IMR-90 (cell line): Measurements from ENCODE around the gene SPATS2L.

Experiments used
- CEBPB ChIP-seq: IDR thresholded peaks from 2 replicates; pipeline ENCODE4 v1.6.1; 2012; ENCODE audit warnings: low read depth, low read length, improper control_type of control experiment
- CTCF ChIP-seq: conservative IDR thresholded peaks from 2 replicates; pipeline ENCODE4 v1.5.1; 2012; ENCODE audit warnings: mild to moderate bottlenecking, low read depth, low read length, improper control_type of control experiment
- ELK1 ChIP-seq: fragments of 150-350 bp; IDR thresholded peaks from 2 replicates; pipeline ENCODE4 v1.6.1; 2016; ENCODE audit warnings: low read depth, mild to moderate bottlenecking, low read length, moderate library complexity, borderline replicate concordance
- FOS ChIP-seq: fragments of 150-350 bp; IDR thresholded peaks from 2 replicates; pipeline ENCODE4 v1.6.1; 2016; ENCODE audit warnings: low read depth, low read length
- MAFK ChIP-seq: IDR thresholded peaks from 2 replicates; pipeline ENCODE4 v1.6.1; 2012; ENCODE audit warnings: low read depth, low read length, improper control_type of control experiment
- MAZ ChIP-seq: IDR thresholded peaks from 2 replicates; pipeline ENCODE4 v1.6.1; 2012; ENCODE audit warnings: low read depth, mild to moderate bottlenecking, low read length, improper control_type of control experiment, moderate library complexity, borderline replicate concordance
- MXI1 ChIP-seq: IDR thresholded peaks from 2 replicates; pipeline ENCODE4 v1.6.1; 2012; ENCODE audit warnings: low read depth, mild to moderate bottlenecking, low read length, moderate library complexity, borderline replicate concordance
- POLR2A ChIP-seq: IDR thresholded peaks from 2 replicates; pipeline ENCODE4 v1.6.1; 2012; ENCODE audit warnings: mild to moderate bottlenecking, low read depth, low read length
- RAD21 ChIP-seq: IDR thresholded peaks from 2 replicates; pipeline ENCODE4 v1.6.1; 2012; ENCODE audit warnings: low read length, improper control_type of control experiment
- RCOR1 ChIP-seq: IDR thresholded peaks from 2 replicates; pipeline ENCODE4 v1.6.1; 2012; ENCODE audit warnings: mild to moderate bottlenecking, low read length, improper control_type of control experiment; ENCODE audit not compliant: insufficient replicate concordance
- RFX5 ChIP-seq: IDR thresholded peaks from 2 replicates; pipeline ENCODE4 v1.8.0; 2012; ENCODE audit warnings: low read depth, mild to moderate bottlenecking, low read length, moderate library complexity
- SMC3 ChIP-seq: fragments of 150-350 bp; IDR thresholded peaks from 2 replicates; pipeline ENCODE4 v1.6.1; 2016; ENCODE audit warnings: low read depth, mild to moderate bottlenecking, antibody characterized with exemption, low read length, moderate library complexity
- USF2 ChIP-seq: fragments of 150-350 bp; IDR thresholded peaks from 2 replicates; pipeline ENCODE4 v1.6.1; 2017; ENCODE audit warnings: mild to moderate bottlenecking, antibody characterized with exemption, low read length, low read depth

- TF ChIP-seq CTCF (no peak), USF2 (no peak), MAFK (no peak), POLR2A (no peak), SMC3 (no peak), MAZ (no peak), RFX5 (no peak), CEBPB (no peak), RAD21 (no peak), FOS (no peak), ELK1 (no peak), RCOR1 (no peak), MXI1 (no peak)
Observed at GRCh38 chr2:200448455-200448854, 142.0 kb downstream of the SPATS2L start.
